Stimulated activated CD4-positive, alpha-beta T cell treated with anti-CD3 and anti-CD28 coated beads, Interleukin-4, amount 100 ng/mL, for 1 hour (primary cell): ENCODE results near the gene RAC2.
"Not testable (repeated sequence)": the region's sequence is repeated elsewhere in the genome, so short reads cannot be mapped to it uniquely, and the experiment has no call there.

Source experiments
- DNase-seq: peaks from one replicate; pipeline ENCODE4 v3.0.0-alpha.2; 2020

RAC2 gene

GRCh38 chr22:37233371-37233750 lies 10.7 kb downstream of the RAC2 start:
- not testable (repeated sequence) for DNase-seq

DNA sequence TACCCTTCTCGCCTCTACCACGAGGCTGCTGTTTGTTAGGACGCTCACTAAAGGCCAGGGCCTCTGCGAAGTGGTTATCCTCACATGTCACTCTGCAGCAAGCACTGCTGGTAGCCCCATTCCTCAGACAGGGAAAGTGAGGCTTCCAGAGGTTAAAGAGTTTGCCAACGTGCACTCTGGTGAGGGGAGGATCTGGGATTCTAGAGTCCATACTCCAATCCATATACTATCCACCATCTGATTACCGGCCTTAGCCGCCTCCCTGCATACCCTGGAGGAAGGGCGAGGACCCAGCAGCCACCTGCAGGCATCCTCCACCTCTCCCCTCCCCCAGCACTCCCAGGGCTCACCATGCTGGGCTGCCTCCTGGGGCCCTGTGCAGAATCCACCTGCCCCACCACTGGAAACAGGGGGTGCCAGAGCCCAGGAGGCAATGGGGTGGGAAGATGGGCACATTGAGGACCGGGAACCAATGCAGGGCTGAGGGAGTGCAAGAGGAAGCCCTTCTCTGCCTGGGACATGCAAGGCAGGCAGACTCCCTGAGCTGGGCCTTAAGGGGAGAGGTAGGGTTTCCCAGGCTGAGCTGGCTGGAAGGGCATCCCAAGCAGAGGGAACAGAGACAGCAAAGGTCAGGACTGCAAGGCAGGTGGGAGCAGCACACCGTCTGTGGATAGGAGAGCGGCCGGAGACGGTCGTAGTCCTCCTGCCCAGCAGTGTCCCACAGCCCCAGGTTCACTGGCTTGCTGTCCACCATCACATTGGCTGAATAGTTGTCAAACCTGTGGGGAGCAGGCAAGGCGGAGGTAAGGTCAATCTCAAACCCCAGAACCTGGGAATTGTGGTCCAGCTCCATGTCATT lies 11.7 kb downstream of the RAC2 start:
- no peak for DNase-seq

DNA sequence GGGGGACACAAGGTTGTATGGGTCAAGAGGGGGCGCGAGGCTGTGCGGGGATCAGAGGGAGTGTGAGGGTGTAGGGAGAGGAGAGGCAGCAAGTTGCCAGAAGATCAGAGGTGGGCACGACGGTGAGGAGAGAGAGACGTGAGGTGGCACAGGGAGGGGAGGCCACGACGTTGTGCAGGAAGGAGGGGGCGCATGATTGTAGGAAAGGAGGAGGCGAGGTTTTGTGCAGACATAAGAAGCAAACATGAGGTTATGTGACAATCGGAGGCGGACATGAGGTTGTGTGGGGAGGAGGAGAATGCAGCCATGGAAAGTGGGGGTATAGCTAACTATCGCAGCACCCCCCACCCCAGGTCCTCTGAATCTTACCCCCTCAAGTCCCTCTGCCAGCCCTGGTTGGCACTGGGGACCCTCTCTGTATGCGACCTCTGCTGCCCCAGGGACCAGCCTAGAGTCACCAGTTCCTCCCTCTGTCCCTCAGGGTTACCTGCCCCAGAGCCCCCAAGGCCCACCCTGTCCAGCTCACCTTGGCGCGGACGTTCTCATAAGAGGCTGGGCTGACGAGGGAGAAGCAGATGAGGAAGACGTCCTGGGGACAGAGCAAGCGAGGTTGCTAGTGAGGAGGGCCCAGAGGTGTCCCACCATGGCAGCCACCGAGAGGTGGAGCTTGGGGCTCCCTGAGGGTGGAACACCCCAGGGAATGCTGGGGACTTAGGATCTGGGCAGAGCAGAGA lies 12.5 kb downstream of the RAC2 start:
- DNase-seq: peak; percentile 64

DNA sequence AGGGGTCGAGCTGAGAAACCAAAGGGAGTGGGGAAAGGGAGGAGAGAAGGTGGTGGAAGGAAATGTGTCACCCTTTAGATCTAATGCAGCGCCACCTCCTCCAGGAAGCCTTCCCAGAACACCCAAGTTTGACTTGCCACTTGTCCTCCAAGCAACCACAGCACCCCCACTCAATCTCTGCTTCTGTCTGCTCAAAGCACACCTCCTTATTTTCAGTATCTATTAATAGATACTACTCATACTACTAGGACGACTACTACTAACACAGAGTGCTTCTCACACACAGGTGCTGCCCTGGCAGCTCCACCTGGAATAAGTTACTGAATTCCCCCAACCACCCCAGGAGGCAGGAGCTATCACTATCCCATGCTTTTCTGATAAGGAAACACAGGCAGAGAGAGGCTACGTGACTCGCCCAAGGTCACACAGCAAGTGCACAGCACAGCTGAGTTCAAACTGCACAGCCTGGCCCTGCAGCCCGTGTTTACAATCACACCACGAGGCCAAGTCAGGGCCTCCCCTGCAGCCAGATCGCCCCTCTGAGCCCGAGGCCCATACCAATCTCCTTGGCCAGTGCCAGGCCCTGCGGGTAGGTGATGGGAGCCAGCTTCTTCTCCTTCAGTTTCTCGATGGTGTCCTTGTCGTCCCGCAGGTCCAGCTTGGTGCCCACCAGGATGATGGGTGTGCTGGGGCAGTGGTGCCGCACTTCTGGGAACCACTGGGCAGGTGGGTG lies 13.2 kb downstream of the RAC2 start:
- DNase-seq: peak; percentile 75

DNA sequence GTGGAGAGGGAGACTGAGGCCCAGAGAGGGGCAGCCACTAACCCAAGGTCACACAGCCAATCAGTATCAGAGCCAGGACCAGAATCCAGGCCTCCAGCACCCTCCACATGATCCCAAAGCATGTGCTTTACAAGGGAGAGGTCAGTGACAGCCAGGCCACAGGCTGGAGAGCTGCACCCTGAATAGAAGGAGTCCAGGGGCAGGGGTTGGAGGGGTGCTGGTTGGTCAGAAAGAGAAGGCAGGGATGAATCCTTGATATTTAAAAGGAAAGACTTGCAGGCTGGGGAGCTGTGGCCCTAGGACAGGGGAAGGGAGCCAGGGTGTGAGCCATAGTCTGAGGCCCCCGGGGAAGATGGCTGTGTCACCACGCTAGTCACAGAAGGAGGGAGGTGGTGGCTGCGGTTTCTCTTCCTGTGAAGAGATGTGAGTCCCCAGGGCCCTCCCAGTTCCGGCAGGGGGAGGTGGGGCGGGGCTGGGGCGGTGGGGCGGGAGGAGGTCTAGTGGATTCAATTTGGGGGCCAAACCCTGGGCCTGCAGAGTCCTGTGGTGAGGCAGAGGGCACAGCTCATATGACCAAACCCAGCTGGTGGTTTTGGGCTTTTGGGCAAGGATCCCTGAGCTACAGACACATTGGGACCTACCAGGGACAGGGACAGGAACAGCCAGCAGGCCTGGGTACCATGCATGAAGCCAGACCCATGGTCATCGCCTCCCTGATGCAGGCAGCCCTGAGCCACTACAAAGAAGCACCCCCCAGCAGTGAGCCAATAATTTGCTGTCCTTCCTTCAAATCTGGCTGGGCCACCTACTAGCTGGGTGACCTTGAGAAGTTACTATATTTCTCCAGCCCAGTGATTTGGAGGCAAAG lies 14.0 kb downstream of the RAC2 start:
- peak; percentile 88 for DNase-seq

DNA sequence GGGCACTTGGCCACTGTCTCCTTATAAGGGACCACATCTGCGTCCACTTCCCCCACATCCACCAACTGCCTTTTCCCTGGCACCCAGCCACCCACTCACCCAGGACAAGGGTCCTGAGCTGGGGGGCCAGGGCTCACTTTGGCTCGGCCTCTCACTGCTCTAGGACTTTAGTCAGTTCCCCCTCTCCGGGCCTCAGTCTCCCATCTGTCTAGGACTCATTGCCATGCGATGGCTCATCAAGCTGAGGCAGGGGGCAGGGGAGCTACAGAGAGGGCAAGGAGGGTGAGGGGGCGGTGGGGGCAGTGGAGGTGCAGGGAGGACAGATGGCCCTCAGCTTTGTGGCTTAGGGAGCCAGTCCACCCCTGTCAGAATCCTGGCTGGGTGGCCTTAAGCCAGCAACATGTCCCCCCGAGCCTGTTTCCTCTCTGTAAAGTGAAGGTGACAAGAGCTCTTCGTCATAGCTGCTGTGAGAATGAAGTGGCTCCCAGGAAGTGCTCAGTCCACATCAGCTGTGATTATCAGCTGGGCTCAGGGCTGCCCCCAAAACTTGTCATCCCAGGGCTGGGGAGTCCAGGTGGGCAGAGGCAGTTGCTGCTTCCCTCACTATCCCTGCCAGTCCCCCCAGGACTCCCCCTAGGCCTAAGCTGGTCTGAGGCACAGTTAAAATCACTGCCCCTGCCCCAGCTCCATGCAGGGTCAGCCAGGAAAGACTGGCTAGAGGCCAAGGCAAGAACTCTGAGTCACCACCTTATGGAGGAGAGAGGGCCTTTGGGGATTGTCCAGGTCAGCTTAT lies 14.9 kb downstream of the RAC2 start:
- DNase-seq: no peak

DNA sequence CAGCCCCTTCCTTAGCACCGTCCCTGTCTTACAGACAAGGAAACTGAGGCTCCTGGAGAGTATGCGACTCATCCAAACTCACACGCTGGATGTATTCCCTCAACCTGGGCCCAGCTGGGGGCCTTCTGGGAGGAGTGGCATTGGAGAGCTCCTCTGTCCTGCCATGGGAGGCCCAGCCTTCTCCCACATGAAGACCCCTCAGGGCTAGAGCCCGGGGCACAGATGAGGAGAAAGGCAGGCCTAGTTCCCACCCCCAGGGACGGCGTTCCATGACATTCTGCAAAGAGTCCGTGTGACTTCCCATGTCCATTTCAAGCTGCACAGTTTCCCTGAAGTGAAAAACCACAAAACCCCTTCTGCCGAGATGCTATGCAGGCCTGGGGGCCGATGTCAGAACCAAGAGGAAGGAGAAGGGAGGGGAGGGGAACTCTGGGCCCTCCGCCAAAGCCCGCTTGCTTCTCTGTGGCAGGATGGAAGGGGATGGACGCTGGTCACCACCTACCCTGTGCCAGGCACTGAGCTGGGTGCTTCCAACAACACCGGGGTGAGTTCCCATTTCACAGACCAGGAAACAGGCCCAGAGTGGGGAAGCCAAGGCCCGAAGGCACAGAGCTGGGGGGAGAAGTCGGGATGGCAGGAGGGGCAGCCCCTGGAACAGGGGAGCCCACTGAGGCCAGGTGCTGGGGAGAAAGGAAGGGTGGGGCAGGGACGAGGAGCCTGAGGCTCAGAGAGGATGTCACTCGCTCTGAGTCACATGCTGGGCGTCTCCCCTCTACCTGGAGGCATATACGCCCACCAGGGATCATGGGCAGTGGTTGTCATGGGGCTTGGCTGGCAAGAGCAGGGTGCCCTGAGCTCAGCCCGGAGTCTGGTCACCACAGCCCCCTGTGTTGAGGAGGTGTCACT lies 15.7 kb downstream of the RAC2 start:
- peak; percentile 61 for DNase-seq

GRCh38 chr22:37226514-37226913 lies 17.6 kb downstream of the RAC2 start:
- no peak for DNase-seq

- DNase-seq: no peak
Measured at GRCh38 chr22:37226087-37226486, 18.0 kb downstream of the RAC2 start.

DNA sequence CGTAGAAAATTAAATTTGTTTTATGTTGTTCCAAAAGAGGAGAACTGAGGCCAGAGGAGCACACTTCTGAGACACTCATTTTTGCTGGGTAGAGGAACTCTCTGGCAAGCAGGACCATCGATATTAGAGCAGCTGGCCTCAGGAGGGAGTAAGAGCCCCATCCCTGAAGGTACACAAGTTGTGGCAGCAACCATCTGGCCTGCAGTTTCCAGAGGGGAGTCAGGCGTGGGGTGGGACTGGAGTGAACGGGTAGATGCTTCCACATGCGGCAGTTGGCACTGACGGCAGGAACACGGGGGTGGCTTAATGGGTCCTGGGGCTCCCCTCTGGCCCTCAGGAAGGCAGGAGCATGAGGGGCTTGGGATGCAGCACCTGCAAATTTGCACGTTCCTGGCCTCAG lies 18.6 kb downstream of the RAC2 start:
- DNase-seq: no peak

DNA sequence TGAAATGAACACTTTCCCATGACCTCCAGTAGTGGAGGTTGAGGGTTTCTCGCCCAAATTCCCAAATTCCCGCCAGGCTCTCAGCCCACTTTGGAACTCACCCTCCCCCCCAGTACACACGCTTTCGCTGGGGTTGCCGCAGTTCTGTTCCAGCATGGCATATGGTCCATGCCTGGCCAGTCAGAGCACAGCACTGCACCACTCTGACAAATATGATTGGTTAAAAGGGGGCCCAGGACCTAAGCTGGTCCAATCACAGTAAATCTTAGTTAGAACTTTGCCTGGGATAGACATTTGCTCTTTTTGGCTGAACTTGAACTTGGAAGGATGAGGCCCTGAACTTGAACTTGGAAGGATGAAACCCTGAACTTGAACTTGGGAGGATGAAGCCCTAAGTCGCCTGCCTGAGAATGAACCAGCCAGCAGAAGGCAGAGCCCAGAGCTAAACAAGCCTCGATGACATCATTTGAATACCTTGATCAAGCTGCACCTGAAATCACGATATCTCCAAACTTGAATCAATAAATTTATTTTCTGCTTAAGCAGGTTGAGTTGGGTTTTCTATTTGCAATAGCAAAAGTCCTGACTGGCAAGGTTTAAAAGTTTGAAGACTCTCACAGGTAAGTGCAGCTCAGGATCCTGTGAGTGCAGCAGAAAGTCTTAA lies 19.2 kb downstream of the RAC2 start:
- DNase-seq: no peak

DNA sequence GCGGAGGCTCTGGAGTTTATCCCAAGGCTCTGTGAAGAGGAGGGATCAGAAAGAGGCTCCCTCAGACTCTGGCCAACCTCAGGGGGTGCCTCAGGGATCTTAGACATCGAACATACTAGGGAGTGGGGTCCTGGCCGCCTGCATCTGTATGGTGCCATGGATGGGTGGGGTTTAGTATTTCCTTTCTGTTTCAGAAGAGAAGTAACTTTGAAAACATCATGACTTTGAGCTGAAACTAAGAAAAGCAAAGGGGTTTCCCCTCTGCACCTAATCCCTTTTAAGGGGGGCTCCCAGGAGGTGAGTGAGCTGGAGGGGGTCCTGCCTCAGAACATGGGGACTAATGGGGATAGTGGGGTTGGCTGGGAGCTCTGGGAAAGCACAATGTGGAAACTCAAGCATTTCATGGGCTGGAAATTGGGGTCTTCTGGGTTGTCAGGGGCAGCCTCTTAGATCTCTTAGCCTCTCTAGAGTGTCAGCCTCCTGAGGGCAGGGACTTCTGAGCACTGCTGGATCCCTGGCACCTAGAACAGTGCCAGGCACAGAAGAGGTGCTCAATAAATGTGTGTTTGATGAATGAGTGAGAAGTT lies 20.0 kb downstream of the RAC2 start:
- peak; percentile 45 for DNase-seq

DNA sequence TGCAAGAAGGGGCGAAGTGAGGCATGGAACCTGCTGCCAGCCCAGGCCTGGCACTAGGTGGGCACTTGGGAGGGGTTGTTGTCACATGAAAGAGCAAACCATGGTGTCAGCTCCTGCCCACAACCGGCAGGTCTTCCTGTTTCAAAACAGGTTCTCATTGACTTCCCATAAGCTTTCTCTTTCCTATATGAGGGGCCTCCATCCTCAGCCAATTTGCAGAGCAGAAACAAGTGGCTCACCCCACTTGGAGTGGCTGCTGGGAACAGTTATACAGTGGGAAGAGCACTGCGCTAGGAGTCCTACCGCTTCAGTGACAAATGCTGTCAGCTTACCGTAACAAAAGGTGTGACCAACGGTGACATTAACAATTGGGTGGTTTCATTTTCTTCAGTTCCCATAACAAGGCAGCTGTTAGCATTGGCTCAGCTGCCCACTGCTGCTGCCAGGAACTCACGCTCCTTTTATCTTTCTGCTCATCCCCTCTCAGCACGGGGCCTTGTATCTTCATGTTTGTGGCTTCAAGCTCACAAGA lies 21.6 kb downstream of the RAC2 start:
- DNase-seq: no peak

DNA sequence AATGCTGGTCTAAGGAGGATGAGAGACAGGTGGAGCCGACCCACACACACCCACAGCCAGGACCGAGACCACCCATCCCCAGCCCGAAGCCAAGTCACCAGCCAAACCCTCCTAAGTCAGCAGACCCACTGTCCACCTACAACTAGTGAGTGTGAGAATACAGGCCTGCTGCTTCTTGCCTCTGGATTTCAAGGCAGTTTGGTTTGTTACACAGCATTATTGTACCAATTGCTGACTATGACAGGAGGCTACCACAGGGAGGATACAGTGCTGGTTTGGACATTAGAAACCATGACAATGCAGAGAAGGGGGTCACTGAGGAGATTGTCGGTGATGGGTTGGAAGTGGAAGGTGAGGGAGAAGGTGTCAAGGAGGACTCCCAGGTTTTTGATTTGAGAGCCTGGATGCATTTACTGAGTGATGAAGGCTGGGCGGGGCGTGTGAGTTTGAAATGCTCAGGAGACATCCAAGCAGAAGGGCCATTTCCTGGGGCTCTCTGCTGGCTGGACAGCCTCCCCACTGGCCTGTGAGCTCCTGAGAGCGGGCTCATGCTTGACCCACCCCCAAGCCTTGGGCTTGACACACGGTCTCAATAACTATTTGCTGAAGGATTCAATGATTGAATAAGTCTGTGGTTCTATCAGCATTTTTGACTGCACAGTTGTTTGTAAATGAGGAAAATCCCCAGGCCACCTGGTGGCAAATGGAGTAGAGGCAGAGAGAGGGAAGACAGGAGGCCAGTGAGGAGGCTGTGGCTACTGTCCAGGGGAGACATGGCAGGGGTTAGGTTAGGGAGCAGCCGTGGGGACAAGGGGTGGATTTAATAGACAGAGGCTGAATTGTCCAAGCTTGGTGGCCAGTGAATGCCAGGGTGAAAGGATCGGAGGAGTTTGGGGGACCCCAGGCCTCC lies 22.4 kb downstream of the RAC2 start:
- no peak for DNase-seq

- DNase-seq: no peak
Measured at GRCh38 chr22:37220543-37220981, 23.5 kb downstream of the RAC2 start.

DNA sequence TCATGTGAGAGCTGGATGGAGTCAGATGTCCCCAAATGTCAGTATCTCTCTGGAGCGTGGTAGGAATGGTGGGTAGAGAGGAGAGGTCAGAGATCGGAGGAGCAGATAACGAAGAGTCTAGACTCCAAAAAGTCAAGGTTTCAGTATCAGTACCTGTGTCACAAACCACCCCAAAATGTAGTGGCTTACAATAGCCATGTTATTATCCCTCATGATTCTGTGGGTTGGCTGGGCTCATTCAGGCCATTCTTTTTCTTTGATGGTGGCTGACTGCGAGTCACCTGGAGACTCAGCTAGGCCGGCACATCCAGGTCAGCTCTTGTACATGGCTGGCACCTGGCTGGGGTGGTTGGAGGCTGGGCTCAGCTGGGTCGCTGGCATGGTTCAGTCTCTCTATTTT lies 24.5 kb downstream of the RAC2 start:
- DNase-seq: no peak

DNA sequence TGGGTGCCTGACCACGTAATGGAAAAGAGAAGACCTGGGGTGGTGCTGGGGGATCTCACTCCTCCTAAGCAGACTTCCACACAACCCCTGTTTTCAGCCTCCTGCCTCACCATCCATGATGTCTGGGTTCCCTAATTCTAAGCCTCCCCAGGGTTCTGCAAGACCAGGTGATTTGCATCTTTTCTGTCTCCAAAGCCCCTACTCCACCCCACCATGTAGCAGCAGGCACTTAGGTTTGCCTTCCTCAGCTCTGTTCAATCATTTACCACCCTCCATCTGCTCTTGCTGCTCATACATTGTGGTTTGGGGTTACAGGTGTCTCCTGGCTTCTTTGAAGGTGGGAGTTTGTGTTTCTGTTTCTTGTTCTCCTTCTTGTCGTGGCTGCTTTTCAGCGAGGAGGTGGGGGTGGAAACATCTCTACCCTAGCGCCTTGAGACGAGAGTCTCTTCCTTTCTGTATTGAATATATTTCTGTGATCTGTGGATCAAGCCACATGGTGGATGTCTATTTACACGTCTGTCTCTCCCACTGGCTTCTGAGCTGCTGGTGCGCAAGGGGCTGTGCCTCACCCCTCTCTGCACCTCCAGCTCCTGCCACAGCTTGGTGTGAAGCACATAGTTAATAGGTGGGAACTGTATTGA lies 25.2 kb downstream of the RAC2 start:
- peak; percentile 71 for DNase-seq

GRCh38 chr22:37218399-37218770 lies 25.7 kb downstream of the RAC2 start:
- no peak for DNase-seq
